Body of pancreas (tissue), 4 donors: Measurements from ENCODE around the gene SSU72. TPM values are rescaled to one million over a fixed set of nuclear protein-coding genes. Genes with fewer than 3 reads are reported as not detected.
"Not testable (repeated sequence)": the region's sequence is repeated elsewhere in the genome, so short reads cannot be mapped to it uniquely, and the experiment has no call there.

Experiments
- ATAC-seq: fragments of 150-250 bp; one replicate; pipeline ENCODE4 v1.9.1; 2016
- DNase-seq, 4 donors: peaks; one replicate each; pipeline ENCODE4 v3.0.0-alpha.2; 2019
- H3K27ac ChIP-seq, 4 donors: fragments of 200-600 bp; sonication (generic); 1 replicate in 3 of 4; 2 replicates in 1 of 4; pipeline versions ENCODE4 v1.5.1 to v1.6.1; 2016 to 2019; ENCODE audit warnings: mild to moderate bottlenecking in 1 of 4, mixed read lengths in 1 of 4, moderate library complexity in 1 of 4
- H3K27me3 ChIP-seq, 2 donors: fragments of 200-600 bp; sonication (generic); one replicate each; pipeline ENCODE4 v1.6.0; 2016; ENCODE audit warnings: mild to moderate bottlenecking in 1 of 2
- H3K36me3 ChIP-seq, 2 donors: fragments of 200-600 bp; sonication (generic); replicated peaks in 1 of 2; 2 replicates each; pipeline ENCODE4 v1.5.1; 2016; ENCODE audit warnings: low read depth in 2 of 2; ENCODE audit not compliant: insufficient read depth in 1 of 2
- H3K4me1 ChIP-seq: fragments of 200-600 bp; sonication (generic); one replicate; pipeline ENCODE4 v1.6.0; 2016
- H3K4me3 ChIP-seq, 2 donors: fragments of 200-600 bp; sonication (generic); 1 replicate in 1 of 2; 2 replicates in 1 of 2; pipeline ENCODE4 v1.5.1; 2016 to 2019
- H3K9me3 ChIP-seq, 3 donors: fragments of 200-600 bp; sonication (generic); 1 replicate in 2 of 3; 2 replicates in 1 of 3; pipeline ENCODE4 v1.5.1; 2016
- CTCF ChIP-seq, 7 experiments: fragments of 450-650 bp in 4 of 7; fragments of 200-600 bp in 3 of 7; sonication (generic) in 3 of 7; IDR thresholded peaks; one replicate each; pipeline ENCODE4 v1.5.1; 2016 to 2019; ENCODE audit warnings: antibody characterized with exemption in 7 of 7
- POLR2A ChIP-seq, 3 donors: fragments of 450-650 bp; IDR thresholded peaks; one replicate each; pipeline ENCODE4 v1.6.1; 2016; ENCODE audit warnings: antibody characterized with exemption in 3 of 3, mild to moderate bottlenecking in 2 of 3
- WGBS, 2 donors: methylation state at CpG; one replicate each; pipeline ENCODE4 v1.1.5; 2017; 5-methylcytosine and 5-hydroxymethylcytosine counted together
- intact Hi-C: fragments of 100-400 bp; cut with DNase I; formaldehyde crosslinking; loops from one replicate; pipeline ENCODE4 v1.15.1; 2023
- total RNA-seq, 2 donors: library from RNA; depleted of rRNA; stranded (reverse); fragments of >200 nt; gene quantifications; one replicate each; pipeline ENCODE4 v1.1.0, GENCODE V29; 2016

SSU72 gene
- total RNA-seq, 2 donors from 2014 or later: 82.1 to 113 TPM

GRCh38 chr1:1597275-1597930, 22.7 kb upstream of the SSU72 start:
- Histone ChIP-seq H3K36me3 (no peaks in the 10 kb centered on the region), H3K9me3 (no peaks in the 10 kb centered on the region), H3K4me3 (no peak overlapping the region), H3K27me3 (no peaks in the 10 kb centered on the region), H3K4me1 (peaks cover 26% of the 10 kb centered on the region), H3K27ac (no peak overlapping the region)
- intact Hi-C loops: no loop called here
- WGBS, 2 donors: 0 to 25% methylated on average over 2 to 13 of the region's 16 CpGs
- peak; percentile 41 for ATAC-seq
- no peak for TF ChIP-seq POLR2A (IDR thresholded peaks at IDR 0.05)
- TF ChIP-seq CTCF (IDR thresholded peaks at IDR 0.05): peak in 5 of 7 experiments; percentile 15 to 38 (median 32)
- peak in 2 of 4 donors; percentile 33 to 47 for DNase-seq

GRCh38 chr1:1596493-1597274, 22.0 kb upstream of the SSU72 start:
- H3K4me1 ChIP-seq: peaks cover 26% of the 10 kb centered on the region
- intact Hi-C loops: no loop called here
- H3K27me3 ChIP-seq: no peaks in the 10 kb centered on the region
- H3K36me3 ChIP-seq: no peaks in the 10 kb centered on the region
- no peaks in the 10 kb centered on the region for H3K9me3 ChIP-seq
- no peak overlapping the region for H3K27ac ChIP-seq
- ATAC-seq (no peak), DNase-seq (peak in 1 of 4 donors; percentile 10)
- TF ChIP-seq POLR2A (IDR thresholded peaks at IDR 0.05): no peak
- WGBS, 2 donors: 54 to 74% methylated on average over 4 to 12 of the region's 12 CpGs
- H3K4me3 ChIP-seq: no peak overlapping the region

GRCh38 chr1:1595341-1595740, 20.7 kb upstream of the SSU72 start:
- 64 to 69% methylated on average over 2 of the region's 2 CpGs for WGBS, 2 donors
- ATAC-seq, DNase-seq, H3K36me3 ChIP-seq, H3K9me3 ChIP-seq, H3K4me3 ChIP-seq, H3K27me3 ChIP-seq, intact Hi-C loops, H3K27ac ChIP-seq: not testable (repeated sequence)
- H3K4me1 ChIP-seq: peaks cover 23% of the 10 kb centered on the region

- intact Hi-C loops: no loop called here
- TF ChIP-seq POLR2A (IDR thresholded peaks at IDR 0.05) (no peak), CTCF (IDR thresholded peaks at IDR 0.05) (no peak)
Measured at GRCh38 chr1:1594602-1595260, 20.1 kb upstream of the SSU72 start.

GRCh38 chr1:1593834-1594601, 19.4 kb upstream of the SSU72 start:
- Histone ChIP-seq H3K4me1 (peaks cover 17% of the 10 kb centered on the region), H3K9me3 (no peaks in the 10 kb centered on the region), H3K27ac (no peak overlapping the region), H3K4me3 (no peak overlapping the region), H3K36me3 (no peaks in the 10 kb centered on the region), H3K27me3 (no peaks in the 10 kb centered on the region)
- TF ChIP-seq CTCF (IDR thresholded peaks at IDR 0.05) (no peak), POLR2A (IDR thresholded peaks at IDR 0.05) (no peak)
- WGBS, 2 donors: 72 to 77% methylated on average over 15 to 24 of the region's 24 CpGs
- intact Hi-C loops: no loop called here
- ATAC-seq: no peak
- DNase-seq: no peak

More at GRCh38 chr1:1594602-1595260, 20.1 kb upstream of the SSU72 start:
- H3K4me3 ChIP-seq: no peak overlapping the region
- 51 to 54% methylated on average over 5 to 10 of the region's 10 CpGs for WGBS, 2 donors
- DNase-seq: no peak
- H3K4me1 ChIP-seq: peaks cover 21% of the 10 kb centered on the region
- H3K27me3 ChIP-seq: no peaks in the 10 kb centered on the region
- no peak overlapping the region for H3K27ac ChIP-seq
- no peaks in the 10 kb centered on the region for H3K36me3 ChIP-seq
- no peak for ATAC-seq
- H3K9me3 ChIP-seq: no peaks in the 10 kb centered on the region
